HG02840 (cell line): ENCODE results near the gene PRSS57.
"Not testable (repeated sequence)": the region's sequence is repeated elsewhere in the genome, so short reads cannot be mapped to it uniquely, and the experiment has no call there.

Experiments used
- ATAC-seq: cut with Tn5 transposase; IDR thresholded peaks from one replicate; pipeline ENCODE4 v1.9.1; 2021; ENCODE audit warnings: mild to moderate bottlenecking, moderate library complexity, moderate number of reproducible peaks; ENCODE audit not compliant: unreplicated experiment, low FRiP score

PRSS57 gene

DNA sequence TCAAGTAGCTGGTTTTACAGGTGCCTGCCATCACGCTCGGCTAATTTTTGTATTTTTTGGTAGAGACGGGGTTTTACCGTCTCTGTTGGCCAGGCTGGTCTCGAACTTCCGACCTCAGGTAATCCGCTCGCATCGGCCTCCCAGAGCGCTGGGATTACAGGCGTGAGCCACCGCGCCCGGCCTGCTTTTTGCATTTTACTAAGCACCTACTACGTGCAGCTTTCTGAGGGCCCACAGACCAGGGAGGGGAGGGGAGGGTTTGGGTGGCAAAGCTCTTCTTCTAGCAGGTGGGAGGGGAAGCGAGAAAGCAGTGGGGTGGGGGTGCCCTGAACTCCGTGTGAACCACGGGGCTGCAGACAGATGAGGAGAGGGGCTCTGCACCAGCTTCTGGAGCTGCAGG is 28.5 kb upstream of the PRSS57 start:
- no peak for ATAC-seq

DNA sequence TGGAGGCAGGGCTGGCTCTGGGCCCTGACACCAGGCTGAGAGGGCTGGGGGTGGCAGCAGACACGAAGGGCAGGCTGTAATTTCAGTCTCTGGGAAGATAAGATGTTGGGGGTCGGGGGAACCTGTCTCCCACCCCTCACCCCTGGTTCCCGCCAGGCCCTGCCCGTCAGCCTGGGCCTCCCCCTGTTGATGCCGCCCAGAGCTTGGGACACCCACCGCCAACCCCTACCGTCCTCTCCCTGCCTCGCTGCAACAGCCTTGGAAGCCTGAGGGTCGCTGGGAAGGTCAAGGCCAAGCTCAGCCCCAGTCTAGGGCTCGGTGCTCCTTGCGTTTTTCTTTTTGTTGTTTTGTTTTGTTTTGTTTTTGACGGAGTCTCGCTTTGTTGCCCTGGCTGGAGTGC is 28.0 kb upstream of the PRSS57 start:
- no peak for ATAC-seq

DNA sequence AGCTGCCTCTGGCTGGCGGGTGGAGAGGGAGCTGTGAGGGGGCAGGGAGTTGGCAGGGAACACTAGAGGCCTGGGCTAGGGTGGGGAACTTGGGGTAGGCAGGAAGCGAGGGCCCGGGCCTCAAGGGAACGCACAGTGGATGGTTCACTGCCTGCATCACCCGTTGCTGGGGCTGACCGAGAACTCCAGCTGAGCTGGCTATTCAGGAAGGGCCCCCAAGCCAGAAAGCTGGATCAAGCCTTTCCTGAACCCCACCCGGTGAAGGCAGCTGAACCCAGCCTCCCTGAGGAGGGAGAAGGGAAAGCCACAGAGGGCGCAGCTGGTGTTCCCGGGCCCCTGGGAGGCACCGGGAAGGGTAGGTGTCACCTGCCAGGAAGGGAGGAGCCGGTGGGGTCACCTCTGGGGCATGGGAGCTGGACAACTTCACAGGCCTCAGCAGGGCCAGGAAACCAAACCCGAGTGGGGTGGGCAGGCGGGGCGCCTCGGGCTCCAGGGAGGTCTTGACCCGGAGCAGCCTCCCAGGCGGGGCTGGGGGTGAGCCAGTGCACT is 27.4 kb upstream of the PRSS57 start:
- ATAC-seq = no peak

DNA sequence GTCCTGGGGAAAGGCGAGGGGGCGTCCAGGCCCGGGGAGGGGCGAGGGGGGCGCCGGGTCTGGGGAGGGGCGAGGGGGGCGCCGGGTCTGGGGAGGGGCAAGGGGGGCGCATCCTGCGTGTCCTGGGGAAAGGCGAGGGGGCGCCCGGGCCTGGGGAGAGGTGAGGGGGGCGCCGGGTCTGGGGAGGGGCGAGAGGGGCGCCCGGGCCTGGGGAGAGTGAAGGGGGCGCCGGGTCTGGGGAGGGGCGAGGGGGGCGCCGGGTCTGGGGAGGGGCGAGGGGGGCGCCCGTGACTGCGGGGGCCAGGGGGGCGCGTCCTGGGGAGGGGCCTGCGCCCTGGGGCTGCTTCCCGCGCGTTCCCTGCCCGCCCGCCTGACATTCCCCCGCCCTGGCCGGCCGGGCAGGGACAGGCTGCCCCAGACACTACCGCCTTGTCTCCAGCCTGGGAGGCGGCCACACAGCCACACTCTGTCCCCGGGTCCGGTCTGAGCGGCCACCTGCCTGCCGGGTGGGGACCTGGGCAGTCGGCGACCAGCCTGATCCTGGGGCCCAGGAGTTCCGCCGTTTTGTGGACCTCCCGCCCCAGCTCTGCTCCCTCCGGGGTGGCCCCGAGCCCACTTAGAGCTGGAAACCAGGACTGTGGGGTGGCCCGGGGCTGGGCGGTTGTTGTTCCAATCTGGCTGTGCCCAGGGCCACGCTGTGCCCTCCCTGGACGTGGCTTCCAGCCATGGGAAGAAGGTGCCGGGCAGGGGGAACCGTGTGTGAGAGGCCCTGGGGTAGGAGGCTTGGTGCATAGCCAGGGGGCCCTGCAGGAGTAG is 25.3 kb upstream of the PRSS57 start:
- ATAC-seq = no peak

- no peak for ATAC-seq
Measured at GRCh38 chr19:719636-720344, 24.5 kb upstream of the PRSS57 start.

- no peak for ATAC-seq
Measured at GRCh38 chr19:718991-719512, 23.8 kb upstream of the PRSS57 start.

- ATAC-seq = no peak
Measured at GRCh38 chr19:718251-718951, 23.1 kb upstream of the PRSS57 start.

GRCh38 chr19:715347-715746 is 20.1 kb upstream of the PRSS57 start:
- no peak for ATAC-seq

DNA sequence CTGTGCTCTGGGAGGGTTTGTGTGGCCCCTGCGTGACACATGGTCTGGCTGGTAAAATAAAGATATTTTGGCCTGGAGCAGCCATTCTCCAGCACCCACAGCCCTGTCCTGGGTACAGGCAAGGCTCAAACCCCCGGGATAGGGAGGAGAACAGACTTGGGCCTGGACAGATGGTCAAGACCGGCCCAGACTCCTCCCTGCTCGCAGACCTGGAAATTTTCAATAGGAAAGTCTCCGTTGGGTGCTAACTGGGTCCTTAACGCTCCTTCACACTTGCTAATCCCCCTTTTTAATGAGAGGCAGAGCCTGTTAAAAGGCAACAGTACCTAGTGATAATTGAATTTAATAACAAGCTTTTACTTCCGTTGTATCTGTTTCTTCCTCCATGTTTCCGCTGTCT is 16.0 kb upstream of the PRSS57 start:
- ATAC-seq = no peak

- ATAC-seq = no peak
Measured at GRCh38 chr19:710767-711166, 15.5 kb upstream of the PRSS57 start.

DNA sequence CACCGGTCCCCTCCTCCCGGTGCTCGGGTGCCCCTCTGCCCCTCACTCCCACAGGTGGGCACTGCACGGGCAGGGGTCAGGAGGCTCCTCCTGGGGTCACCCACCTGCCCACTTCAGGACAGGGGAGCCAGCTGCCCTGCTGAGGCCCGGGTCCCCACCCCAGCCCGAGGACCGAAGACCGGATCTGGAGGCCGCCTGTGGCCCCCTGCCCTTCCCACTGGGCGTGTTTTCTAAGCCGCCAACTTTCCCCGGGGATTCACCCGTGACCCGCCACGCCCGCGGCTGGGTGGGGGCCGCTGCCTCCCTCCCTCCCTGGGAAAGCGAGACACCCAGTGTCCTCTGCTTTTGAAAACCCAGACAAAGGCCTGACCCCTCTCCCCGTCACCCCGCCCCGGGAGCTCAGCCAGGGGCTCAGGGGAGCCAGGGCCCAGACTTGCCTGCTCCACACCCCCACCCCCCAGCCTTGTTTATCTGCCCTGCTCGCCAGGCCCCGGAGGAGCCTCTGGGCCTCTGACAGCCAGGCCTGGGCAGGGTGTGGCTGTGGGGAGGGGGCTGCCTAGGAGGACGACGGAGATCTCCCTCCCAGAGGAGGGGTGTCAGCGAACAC is 14.8 kb upstream of the PRSS57 start:
- ATAC-seq = no peak

- ATAC-seq = no peak
Measured at GRCh38 chr19:709196-709964, 14.1 kb upstream of the PRSS57 start.

- no peak for ATAC-seq
Measured at GRCh38 chr19:708154-709143, 13.2 kb upstream of the PRSS57 start, which contains the start of gene PALM. Gene PALM (plus strand): TSS chr19:708935. CDS start chr19:709147, 212 bp downstream.

- ATAC-seq = no peak
Measured at GRCh38 chr19:704447-704741, 9.1 kb upstream of the PRSS57 start.

DNA sequence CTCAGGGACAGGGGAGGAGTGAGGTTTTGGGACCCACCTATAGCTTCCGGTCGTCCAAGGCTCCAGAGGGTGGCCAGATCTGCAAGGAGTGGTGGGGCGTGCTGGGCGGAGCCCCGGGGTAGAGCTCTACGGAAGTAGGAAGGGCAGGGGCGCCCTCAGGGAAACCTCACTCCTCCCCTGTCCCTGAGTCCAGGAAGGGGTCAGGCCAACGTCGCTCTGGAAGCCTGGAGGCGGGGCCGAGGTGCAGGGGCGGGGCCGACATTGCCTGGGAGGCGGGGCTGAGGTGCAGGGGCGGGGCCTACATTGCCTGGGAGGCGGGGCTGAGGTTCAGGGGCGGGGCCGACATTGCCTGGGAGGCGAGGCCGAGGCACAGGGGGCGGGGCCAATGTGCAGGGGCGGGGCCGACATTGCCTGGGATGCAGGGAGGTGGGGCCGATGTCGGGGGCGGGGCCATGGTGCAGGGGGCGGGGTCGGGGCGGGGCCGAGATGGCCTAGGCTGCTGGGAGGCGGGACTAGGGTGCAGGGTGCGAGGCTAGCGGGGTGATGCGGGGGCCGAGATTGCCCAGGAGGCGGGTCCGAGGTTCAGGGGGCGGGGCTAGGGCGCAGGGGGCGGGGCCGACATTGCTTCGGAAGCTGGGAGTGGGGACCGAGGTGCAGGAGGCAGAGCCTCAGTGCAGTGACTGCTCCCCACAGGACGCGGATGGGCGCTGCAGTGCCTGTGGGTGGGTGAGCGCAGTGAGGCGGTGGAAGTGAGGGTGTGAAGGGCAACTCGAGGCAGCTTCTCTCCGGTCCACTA is 8.6 kb upstream of the PRSS57 start:
- no peak for ATAC-seq

- ATAC-seq = no peak
Measured at GRCh38 chr19:703329-703650, 8.0 kb upstream of the PRSS57 start.

- not testable (repeated sequence) for ATAC-seq
Measured at GRCh38 chr19:702847-703246, 7.6 kb upstream of the PRSS57 start.

DNA sequence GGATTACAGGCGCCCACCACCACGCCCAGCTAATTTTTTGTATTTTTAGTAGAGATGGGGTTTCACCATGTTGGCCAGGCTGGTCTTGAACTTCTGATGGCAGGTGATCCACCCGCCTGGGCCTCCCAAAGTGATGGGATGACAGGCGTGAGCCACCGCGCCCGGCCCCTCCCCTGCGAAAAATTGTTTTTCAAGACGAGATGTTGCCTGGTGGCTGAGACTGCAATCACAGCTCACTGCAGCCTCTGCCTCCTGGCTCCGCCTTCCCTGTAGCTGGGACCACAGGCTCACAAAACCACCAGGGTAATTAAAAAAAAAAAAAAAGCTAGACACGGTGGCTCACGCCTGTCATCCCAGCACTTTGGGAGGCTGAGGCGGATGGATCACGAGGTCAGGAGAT is 4.6 kb upstream of the PRSS57 start:
- not testable (repeated sequence) for ATAC-seq
